Coronary artery (tissue), 2 donors: Measurements from ENCODE around the gene SLC24A5.

ENCODE experiments used
- DNase-seq: peaks from one replicate; pipeline ENCODE4 v3.0.0-alpha.2; 2017; ENCODE audit warnings: low spot score
- H3K27ac ChIP-seq, 2 donors: fragments of 200-600 bp; sonication (generic); one replicate each; pipeline ENCODE4 v1.5.1; 2016 to 2019
- H3K4me3 ChIP-seq: fragments of 200-600 bp; sonication (generic); 2 replicates; pipeline ENCODE4 v1.5.1; 2016; ENCODE audit warnings: mild to moderate bottlenecking, moderate library complexity
- TF ChIP-seq, protein P1 (sequence below): fragments of 200-600 bp; sonication (generic); IDR thresholded peaks from one replicate; pipeline ENCODE4 v1.5.1; 2019; ENCODE audit warnings: antibody characterized with exemption

The SLC24A5 gene

DNA sequence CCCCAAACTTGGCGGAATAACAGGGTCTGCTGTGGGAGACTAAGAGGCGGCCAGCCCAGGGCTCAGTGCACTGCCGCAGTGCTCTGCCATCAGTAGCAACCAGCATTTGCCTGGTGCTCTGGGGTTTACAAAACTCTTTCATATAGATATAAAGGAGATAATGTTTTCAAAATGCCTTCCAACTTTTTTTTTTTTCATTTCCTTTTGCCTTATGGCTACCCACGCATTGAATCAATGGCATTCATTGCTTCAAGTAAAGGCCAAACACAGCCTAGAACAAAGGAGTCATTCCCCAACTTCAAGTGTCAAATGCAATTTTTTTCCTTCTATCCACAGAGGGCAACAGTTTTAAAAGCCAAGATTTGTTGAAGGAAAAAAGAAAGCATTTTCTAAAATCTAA is 11.6 kb upstream of the SLC24A5 start:
- no peak overlapping the region for H3K4me3 ChIP-seq
- TF ChIP-seq, protein P1, sequence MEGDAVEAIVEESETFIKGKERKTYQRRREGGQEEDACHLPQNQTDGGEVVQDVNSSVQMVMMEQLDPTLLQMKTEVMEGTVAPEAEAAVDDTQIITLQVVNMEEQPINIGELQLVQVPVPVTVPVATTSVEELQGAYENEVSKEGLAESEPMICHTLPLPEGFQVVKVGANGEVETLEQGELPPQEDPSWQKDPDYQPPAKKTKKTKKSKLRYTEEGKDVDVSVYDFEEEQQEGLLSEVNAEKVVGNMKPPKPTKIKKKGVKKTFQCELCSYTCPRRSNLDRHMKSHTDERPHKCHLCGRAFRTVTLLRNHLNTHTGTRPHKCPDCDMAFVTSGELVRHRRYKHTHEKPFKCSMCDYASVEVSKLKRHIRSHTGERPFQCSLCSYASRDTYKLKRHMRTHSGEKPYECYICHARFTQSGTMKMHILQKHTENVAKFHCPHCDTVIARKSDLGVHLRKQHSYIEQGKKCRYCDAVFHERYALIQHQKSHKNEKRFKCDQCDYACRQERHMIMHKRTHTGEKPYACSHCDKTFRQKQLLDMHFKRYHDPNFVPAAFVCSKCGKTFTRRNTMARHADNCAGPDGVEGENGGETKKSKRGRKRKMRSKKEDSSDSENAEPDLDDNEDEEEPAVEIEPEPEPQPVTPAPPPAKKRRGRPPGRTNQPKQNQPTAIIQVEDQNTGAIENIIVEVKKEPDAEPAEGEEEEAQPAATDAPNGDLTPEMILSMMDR: no peak
- DNase-seq: no peak
- H3K27ac ChIP-seq: no peak overlapping the region

DNA sequence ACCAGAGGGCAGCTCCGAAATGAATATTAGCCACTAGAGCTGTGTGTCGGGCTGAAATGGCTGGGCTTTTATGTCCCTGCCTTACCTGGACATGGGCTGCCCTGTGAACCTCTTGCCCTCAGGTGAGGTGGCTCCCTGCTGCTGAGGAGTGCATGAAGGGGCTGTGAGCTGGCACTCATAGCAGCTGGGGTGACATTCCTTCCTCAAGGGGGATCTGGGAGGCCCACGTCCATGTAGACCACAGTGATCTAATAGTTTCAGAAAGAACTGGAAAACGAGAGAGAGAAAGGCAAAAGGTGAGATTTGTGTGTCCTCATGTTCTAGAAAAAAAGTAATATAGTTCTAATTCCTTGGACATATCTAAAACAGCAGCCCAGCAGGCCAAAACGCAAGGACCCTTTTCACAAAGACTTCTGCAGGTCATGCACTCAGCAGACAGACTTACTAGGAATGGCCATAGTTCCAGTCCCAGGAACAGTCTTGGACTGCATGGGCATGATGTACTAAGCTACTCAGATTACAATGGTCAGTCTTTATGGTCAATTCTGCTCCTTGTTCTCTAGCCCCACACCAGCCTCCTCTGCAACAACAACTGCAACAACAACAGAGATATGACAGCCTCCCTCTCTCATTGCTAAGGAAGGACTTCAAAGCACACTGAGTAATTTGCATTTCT is 10.8 kb upstream of the SLC24A5 start:
- TF ChIP-seq, protein P1: no peak
- no peak overlapping the region for H3K4me3 ChIP-seq
- H3K27ac ChIP-seq: no peak overlapping the region
- DNase-seq: no peak

DNA sequence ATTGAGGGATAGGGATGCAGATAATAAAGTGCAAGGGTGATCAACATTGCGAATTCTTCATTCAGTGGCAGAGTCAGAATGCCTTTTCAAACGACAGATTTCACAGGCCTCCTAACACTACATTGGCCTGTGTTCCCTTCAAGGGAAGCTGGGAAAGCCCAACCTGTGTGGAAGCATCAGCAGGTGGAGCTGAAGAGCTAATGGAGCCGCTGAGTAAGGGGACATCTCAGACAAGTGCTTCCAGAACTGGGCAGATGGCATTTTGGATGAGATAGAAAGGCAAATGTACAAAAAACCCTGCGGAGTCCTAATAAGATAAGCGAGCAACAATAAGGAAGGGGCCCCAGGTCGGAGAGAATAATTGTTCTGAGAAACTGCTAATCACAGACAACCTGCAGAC is 8.5 kb upstream of the SLC24A5 start:
- H3K27ac ChIP-seq: no peak overlapping the region

DNA sequence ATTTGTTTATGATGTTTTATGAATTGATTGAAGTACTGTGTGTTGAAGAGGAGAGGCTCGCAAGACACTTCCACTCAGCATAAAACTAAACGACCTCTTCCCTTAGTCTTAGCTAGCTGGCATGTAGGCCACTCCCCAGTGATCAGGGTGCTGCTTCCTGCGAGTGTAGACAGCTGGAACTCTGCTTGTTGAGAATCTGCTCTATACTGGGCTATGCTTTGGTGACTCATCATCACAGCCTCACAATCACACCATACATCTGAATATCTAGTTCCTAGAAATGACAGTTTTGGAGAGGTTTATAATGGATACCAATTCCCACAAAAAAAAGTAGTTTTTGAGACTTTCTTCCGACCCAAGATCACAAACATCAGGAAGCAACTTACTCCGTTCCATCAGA is 1.5 kb upstream of the SLC24A5 start:
- H3K27ac ChIP-seq: no peak overlapping the region
- no peak overlapping the region for H3K4me3 ChIP-seq
- DNase-seq: no peak
- TF ChIP-seq, protein P1: no peak

More for the DNA sequence above, 8.5 kb upstream of the SLC24A5 start:
- no peak overlapping the region for H3K4me3 ChIP-seq
- DNase-seq: no peak
- TF ChIP-seq, protein P1: no peak

DNA sequence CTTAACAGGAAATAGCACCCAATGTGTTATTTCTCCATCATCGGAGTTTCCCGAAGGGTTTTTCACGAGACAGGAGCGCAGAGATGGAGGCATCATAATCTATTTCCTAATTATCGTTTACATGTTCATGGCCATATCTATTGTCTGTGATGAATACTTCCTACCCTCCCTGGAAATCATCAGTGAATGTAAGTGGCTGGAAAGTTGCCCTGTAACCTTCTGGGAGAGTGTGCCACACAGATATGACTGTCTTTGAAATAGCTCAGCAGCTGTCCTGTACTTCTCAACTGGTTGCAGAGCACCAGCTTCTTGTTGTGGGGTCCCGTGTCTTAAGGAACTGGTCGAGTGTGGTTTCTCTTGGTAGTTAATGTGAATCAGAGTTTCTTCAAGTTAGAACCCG is 1.1 kb downstream of the SLC24A5 start:
- no peak for DNase-seq
- TF ChIP-seq, protein P1: no peak
- no peak overlapping the region for H3K27ac ChIP-seq
- no peak overlapping the region for H3K4me3 ChIP-seq

DNA sequence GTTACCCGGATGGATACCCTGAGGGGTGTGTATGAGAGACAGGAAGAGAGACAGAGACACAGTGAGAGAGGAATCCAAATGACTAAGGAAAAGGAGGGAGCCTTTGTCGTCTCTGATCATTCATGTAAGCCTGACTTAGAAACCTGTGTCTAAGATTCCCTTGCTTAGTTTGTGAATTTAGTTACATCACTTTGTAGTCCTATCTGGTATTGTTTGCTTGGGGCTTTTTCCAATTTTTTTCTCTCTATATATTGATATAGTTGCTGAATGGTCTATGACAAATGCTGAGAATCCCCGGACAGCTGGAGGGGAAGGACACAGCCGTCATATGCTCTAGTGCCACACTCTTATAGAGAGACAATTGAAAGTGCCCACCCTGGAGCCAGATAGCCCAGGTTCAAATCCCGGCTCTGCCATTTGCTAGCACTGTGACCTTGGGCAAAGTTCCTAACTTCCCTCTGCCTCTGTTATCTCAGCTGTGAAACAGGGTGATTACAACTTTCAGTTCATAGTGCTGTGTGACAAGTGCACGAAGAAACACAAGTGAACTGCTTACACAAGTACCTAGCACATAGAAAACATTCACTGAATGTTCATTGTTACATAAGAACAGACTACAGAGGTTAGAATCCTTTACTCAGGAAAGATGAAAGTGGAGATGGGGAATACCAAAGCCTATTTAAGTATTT is 6.0 kb downstream of the SLC24A5 start:
- TF ChIP-seq, protein P1: no peak

DNA sequence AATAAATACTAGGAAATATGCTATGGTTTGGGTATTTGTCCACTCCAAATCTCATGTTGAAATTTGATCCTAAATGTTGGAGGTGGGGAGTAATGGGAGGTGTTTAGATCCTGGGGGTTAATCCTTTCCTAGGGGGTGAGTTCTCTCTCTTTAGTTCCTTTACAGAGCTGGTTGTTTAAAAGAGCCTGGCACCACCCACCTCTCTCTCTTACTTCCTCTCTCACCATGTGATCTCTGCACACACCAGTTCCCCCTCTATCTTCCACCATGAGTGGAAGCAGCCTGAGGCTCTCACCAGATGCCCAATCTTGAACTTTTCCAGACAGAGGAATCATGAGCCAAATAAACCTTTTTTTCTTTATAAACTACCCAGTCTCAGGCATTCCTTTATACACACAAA is 10.5 kb downstream of the SLC24A5 start:
- DNase-seq: no peak
- TF ChIP-seq, protein P1: no peak
- Histone ChIP-seq H3K27ac (no peak overlapping the region), H3K4me3 (no peak overlapping the region)

More for the DNA sequence above, 6.0 kb downstream of the SLC24A5 start:
- Histone ChIP-seq H3K4me3 (no peak overlapping the region), H3K27ac (no peak overlapping the region)
- no peak for DNase-seq
